ENCODE measurements around the gene FOXN3.

Gene FOXN3, protein sequence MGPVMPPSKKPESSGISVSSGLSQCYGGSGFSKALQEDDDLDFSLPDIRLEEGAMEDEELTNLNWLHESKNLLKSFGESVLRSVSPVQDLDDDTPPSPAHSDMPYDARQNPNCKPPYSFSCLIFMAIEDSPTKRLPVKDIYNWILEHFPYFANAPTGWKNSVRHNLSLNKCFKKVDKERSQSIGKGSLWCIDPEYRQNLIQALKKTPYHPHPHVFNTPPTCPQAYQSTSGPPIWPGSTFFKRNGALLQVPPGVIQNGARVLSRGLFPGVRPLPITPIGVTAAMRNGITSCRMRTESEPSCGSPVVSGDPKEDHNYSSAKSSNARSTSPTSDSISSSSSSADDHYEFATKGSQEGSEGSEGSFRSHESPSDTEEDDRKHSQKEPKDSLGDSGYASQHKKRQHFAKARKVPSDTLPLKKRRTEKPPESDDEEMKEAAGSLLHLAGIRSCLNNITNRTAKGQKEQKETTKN

DNA sequence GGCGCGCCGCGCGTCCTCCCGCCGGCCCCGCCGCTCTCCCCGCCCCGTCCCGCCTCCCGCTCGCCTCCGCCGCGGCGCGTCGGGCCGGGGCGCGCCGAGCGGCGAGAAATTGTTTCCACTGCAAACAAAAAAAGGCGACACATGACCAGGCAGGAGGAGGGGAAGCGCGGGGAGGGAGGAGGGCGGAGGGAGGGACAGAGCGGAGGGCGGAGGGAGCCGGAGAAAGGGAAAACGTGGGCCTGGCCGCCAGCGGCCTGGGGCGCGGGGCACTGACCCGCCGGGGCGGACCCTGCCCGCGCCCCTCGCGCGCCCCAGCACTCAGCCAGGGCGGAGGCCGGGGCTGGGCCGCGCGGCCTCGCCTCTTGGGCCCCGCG is at the start of gene FOXN3:
Gene FOXN3, minus strand, starts transcription at position 143 of the 374 bp plus-strand sequence. CDS start 4,757 bp downstream, outside the sequence.
- peak; percentile 84 for DNase-seq (ENCODE audit: low spot score)

DNA sequence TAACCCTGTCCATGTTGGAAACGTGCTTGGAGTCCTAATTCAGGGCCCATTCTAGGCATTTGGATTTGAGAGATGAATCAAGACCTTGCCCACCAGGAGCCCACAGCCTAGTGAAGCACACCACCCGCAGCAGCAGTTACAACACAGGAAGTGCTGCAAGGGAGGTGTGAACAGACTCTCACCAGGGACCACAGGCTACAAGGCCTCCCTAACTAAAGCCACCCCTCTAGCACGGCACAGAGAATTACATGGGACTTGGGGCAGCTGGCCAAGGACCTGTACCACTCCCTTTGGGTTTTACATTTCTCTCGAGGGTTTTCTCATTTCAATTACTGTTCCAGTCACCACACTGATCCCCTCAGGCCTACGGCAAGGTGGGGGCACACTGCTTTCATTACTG is 49.5 kb upstream of the FOXN3 start:
- DNase-seq (ENCODE audit: low spot score), result no peak

DNA sequence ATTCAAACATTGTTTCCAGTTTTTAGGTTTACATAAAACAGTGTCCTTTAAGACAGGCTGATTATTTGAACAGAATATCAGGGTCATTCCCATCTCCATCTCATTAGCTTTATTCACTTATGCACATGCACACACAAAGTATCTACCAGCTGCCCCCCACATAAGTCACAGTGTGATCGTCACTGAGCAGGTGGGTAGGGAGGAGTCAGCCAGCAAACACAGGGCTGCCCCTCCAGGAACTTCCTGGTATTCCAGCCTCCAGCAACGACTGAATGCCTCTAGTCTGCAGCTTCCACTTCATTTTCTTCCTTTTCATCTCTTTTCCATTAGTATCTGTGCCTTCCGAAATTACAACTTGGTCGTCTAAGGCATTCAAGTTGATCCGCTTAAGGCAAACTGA is 48.8 kb upstream of the FOXN3 start:
- no peak for DNase-seq (ENCODE audit: low spot score)

DNA sequence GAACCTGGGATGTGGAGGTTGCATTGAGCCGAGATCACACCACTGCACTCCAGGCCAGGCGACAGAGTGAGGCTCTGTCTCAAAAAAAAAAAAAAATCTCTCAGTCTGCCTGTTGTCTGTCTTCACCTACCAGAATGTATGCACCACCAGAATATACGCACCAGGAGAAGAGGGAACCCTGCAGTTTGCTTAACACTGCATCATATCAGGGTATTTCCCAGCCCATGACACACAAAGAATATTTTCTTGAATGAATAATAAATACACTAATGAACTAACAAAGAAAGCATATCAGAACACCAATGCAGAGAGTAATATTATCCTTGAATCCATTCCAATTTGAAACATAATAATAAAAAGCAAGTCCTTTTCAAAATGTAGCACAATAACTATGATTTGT is 44.2 kb upstream of the FOXN3 start:
- DNase-seq (ENCODE audit: low spot score), result no peak

DNA sequence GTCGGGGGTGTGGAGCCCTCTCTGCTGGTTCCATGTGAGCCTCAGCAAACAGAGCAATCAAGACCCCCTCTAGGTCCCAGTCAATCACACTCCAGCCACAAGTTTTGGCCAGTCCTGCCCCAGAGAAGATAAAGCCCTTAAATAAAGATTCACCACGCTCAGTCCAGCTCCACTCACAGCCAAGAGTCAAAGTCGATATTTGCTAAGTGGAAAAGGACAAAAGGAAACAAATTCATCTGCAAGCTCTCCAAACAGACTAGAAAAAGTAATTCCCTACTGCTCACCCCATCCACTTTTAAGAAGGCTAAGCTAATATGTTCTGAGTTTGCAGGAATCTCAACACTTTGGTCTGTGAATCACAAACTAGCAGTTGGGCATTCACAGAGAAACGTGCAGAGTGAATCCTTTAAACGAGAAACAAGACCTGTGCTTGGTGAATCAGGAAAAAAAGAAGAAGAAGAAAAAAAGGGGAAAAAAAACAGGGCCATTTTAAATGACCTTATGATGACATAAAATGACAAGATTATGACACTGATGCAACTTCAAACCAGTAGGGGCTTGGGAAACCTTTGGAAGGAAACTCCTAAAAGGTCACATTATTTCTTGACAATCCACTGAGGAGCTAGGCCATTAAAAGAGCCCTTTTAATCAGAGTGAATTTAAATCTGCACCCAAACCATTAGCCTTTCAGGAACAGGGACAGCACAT is 41.8 kb upstream of the FOXN3 start:
- no peak for DNase-seq (ENCODE audit: low spot score)

DNA sequence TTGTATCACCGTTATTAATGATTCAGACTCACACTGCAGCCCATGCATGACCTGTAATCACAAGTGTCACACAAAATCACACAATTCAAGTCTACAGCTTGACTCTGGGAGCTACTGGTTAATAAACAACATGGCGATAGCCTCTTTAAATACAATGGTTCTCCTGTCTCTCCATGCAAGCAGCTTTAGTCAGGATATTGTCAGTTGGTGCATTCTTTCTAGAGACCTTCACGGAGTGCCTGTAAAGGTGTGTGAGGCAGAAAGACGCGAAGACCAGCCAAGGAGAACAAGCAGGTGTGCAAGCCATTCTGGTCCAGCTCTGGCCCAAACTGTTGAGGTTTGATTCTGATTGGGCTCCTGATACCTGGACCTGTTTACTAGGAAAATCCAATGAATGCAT is 40.0 kb upstream of the FOXN3 start:
- DNase-seq (ENCODE audit: low spot score), result no peak

DNA sequence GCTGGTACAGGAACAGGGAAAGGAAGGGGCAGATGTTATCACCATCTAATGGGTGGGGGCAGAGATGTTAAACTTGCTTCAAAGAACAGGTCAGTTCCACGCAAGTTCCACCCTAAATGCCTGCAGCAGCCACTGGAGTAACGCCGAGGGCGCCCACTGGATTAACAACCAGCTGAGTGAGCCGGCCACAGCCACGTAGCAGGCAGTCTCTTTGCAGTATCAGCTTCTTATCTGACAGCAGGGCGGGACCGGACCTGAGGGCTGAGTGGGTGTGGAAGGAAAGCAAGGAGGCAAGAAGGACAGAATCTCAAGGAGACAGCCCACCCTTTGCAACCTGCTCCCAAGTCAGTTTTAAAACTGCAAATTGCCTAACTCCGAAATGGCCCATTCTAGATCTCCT is 38.4 kb upstream of the FOXN3 start:
- no peak for DNase-seq (ENCODE audit: low spot score)

DNA sequence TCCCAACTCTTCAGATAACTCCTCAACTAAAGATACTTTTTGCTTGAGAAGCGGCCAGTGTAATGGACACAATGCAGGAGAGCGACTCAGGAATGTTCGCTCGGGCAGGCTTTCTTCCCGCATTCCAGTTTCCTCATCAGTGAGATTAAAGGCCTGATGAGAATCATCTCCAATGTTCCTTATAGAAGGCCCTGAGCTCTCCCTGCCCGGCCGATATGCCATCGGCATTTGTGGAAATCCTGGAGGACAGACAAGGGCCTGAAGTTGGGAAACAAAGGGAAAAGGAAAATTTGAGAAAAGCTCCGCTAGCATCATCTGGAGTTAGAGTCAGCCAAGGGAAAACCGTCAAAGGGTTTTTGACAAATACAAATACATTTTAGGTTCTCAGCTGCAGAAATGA is 38.0 kb upstream of the FOXN3 start:
- no peak for DNase-seq (ENCODE audit: low spot score)

DNA sequence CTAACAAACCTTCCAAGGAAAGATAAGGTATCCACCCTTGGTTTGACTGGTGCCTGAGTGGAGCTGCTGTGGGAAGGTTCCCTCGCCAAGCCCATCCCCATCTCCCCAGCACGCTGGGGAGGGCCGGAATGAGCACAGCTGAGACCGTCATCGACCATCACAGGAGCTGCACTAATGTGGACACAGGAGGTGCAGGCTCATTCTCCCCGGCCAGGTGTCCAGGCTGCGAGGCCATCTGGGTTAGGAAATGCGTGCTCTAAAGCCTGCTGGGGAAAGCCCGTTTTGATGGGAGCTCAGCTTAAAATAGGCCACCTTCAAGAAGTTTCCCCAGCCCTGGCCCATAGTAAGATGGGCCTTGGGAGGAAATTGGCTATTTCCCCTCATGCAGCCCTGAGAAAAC is 35.2 kb upstream of the FOXN3 start:
- no peak for DNase-seq (ENCODE audit: low spot score)

DNA sequence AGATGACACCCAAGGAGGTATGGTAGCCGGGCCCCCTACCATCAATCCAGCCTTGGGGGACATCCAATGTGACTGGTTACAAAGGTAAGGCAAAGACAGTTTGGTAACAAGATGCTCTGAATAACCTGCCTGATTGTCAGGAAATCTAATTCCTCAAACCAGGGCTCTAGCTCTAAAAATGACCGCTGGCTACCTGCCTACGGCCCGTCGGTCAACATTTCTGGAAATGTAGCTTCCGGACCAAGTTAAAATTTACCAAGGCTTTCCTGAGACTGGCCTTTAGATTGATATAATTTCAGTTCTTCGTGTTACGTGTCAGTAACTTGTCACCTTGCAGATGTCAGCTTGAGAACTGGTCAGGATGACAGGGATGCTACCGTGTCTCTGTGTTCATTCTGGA is 34.2 kb upstream of the FOXN3 start:
- DNase-seq (ENCODE audit: low spot score), result no peak

DNA sequence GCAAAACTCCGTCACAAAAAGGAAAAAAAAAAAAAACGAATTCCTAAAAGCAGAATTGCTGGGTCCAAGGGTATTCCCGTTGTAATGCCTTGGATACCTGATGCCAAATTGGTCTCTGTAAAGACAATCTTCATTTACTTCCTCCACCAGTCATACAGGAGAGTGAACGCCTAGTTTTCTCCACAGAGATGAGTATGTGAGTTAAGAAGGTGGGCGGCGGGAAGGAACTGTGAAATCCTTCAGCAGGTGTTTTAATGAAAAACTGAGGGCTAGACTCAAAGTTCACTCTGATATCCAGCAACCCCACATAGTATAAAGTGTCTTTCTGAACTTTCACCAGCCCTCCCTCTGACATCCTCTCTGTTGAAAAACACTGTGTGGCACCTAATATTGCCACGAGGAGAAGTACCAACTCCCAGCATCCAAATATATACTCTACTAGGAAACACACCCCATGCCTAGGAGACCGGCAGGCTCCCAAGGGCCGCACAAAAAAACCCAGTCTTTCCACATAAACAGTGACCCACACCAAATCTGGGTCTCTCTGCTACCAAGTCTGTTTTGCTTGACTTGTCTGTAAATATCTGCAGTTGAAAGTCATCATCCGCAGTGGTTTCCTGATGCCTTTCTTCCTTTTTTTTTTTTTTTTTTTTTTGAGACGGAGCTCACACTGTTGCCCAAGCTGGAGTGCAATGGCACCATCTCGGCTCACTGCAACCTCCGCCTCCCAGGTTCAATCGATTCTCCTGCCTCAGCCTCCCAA is 30.3 kb upstream of the FOXN3 start:
- no peak for DNase-seq (ENCODE audit: low spot score)

DNA sequence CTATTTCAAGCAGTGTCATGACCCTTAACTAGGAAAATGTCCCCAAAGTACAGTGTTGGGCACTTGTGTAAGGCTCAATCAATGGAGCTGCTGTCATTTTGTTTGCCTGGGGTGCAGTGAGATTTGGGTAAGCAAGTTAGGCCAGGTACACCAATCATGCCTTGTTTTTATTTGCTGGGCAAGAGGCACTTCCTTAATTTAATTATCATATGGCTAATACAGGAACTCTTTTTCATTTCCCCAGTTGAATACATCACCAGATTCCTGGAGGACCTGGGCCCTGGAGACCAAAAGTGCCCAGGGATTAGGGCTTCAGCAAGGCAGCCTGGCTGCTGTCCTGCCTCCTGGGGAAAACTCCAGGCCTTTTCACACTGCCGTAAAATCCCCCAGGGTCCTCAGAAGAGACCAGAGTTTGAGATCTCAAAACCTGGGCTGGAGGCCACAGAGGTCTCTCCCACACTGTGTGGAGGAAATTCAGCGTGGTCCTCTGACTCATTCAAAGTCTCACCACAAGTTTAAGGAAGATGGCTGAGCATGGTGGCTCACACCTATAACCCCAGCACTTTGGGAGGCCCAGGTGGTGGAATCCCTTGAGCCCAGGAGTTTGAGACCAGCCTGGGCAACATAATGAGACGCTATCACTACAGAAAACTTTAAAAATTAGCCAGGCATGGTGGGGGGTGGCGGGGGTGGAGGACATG is 28.4 kb upstream of the FOXN3 start:
- no peak for DNase-seq (ENCODE audit: low spot score)

DNA sequence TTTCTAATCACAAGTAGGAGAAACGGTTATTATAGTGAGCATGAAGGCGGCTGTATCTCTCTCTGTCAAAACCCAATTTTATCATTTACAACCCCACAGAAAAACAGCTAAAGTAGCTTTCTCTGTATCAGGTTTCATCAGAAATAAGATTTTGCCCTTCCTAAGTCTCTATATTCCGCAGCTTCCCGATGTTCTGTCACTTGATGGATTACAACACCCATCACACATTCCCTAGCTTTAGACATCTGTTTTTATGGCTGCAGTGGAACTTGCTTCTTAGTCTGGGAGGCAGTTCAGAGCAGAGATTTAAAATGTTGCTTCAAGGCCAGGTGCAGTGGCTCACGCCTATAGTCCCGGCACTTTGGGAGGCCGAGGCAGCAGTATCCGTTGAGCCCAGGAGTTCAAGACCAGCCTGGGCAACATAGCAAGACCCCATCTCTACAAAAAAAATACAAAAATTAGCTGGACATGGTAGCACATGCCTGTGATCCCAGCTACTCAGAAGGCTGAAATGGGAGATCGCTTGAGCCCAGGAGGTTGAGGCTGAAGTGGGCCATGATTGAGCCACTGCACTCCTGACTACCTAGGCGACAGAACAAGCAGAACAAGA is 27.6 kb upstream of the FOXN3 start:
- DNase-seq (ENCODE audit: low spot score), result no peak

DNA sequence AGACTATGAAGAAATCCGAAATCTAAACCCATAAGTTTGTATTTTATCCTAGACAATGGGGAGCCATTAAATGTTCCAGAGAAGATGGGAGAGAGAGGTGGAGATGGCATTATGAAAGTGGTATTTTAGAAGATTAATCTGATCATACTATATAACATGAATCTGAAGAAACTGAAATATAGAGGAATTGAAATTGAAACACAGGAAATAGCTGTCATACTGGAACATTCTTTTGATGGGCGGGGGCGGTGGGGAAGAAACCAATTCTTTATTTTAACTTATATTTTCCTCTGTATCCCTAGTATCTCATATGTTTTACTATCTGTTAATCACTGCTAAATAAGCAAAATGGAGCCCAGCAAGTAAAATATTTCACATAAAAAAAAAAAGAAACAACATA is 27.0 kb upstream of the FOXN3 start:
- DNase-seq (ENCODE audit: low spot score), result no peak

DNA sequence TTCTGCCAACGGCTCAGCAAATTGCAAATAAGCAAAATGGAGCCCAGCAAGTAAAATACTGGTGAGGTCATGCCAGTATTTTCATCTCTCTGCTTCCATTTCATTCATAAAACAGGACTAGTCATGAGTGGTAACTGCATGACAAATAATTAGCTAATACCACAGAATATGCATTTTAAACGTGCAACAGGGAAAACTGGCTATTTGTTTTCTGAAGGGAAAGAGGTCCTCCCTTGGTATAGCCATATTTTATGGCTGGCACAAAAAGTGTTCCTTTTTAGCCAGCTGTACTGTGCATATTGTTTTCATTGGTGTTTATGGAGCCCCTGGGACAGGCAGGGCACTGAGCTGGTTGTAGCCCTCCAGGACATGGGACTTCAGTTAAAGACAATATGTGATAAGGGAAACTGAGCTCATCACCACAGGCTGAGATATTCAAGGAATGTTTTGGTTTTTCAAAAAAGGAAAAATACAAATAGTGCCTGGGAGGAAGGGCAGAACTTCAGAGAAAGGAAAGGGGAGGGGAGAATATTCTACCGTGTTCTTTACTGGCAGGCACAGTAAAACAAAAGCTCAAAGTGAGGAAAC is 26.1 kb upstream of the FOXN3 start:
- peak; percentile 10 for DNase-seq (ENCODE audit: low spot score)

DNA sequence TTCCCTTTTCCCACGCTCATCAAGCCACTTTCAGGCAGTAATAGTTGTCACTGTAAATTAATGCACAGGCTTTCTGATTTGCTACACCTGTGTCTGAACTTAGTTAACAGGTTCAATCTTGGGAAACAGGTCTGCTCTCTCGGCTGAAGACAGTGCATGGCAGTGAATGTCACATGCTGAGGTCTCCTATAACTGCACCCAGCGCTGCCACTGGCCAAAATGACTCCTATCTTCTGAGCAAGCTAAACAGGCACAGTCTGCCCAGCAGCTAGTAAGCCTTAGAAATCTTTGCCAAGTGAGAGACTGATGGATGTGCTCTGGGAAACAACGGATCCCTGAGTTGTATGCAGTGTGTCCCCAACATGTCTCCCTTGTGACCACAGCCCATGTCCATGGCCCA is 25.2 kb upstream of the FOXN3 start:
- DNase-seq (ENCODE audit: low spot score), result no peak

DNA sequence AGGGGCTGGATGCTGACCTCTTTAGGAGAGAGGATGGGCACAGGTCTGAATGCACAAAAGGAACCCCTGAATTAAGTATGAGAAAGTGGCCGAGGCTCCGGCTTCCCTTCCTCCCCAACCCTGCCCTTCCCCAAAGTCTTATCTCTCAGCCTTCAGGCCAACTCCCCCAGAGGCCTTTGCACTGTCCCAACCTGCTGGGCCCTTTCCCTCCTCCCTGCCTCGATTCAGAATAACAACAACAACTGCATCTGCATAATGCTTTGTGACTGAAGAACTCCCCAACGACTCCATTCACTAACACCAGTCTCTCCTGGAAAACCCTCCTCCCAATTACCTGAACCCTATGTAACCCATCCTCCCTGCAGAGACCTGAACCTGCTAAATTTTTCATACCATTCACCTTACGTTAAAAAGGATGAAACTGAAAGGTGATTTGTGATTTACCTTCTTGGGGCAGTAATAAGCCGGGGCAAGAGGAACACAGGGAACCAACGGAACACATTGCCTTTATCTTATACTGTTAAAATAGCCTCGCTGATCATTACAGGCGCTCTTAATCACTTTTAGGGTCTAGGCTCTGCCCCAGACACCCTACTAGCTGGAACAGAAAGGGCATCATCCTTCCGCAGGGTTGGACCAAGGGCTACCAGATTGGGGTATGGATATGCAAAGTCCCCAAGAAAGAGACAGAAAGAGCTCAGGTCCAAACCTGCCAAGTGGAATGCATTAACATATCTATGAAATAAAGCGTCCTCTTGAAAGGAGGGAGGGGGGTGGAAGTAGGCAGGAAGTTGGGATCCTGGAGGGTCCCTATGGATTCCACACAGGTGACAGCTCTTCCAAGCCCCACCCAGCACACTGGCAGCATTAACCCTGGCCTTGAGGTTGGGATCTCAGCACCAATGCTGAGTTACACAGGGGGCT is 24.2 kb upstream of the FOXN3 start:
- DNase-seq (ENCODE audit: low spot score), result no peak

DNA sequence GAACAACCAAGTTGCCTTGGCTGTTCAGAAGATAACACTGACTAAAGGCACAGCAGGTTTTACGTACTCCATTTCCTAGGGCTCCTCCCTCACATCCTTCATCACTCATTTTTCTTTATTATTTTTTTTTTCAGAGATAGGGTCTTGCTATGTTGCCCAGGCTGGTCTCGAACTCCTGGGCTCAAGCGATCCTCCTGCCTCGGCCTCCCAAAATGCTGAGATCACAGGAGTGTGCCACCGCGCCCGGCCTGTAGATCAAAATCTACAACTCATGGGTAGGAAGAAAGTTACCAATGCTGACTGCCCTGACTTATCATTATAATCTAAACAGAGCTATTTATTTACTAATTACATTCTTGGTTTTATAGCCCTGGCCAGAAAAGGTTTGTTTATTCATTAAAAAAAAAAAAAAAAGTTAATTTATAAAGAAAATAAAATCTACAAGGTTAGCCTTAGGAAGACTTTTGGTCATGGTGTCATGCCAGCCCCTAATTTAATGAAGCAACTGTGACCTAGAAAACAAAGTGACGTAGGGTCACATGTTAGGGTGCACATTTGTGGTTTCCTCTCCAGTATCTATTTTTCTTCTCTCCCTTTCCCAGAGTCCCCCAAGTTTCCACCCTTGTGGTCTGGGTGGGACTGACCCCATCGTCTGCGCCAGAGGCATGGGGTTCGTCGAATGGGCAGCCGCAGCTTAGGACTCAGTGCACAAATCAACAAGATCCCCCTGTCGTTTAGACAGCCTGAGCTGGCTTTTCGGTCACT is 19.0 kb upstream of the FOXN3 start:
- no peak for DNase-seq (ENCODE audit: low spot score)

DNA sequence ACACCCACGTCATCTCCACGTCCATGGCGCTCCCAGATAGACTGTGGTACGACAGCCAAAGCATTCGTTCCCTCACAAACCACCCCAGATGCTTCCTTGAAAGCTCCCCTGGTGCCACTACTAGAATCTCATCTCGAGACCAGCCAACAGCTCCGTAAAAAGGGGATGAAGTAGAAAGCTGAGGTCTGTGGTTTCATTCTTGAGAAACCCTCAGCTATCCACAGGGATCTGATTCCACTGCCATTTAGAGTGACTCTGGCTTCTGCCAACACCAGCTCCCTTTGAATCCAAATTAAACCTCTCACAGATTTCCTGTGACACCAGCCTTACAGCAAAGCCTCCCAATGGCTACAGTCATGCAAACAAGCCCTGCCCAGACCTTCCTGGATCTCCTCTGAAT is 18.5 kb upstream of the FOXN3 start:
- DNase-seq (ENCODE audit: low spot score), result no peak

DNA sequence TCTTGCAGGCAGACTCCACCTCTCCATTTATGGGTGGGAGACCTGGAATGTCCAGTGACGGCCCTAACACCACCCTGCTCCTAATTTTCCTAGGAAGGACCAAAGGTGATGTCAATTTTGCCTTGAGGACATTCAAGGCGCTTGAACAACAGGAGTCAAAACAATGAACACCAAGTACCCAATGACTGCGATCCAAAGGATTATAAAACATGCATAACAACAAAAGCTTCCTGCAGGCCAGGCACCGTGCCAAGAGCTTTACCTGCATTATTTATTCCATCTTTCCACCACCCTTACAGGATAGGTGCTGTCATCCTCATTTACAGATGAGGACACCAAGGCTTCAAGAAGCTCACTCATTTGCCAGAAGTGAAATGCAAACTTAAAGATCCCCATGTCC is 15.2 kb upstream of the FOXN3 start:
- no peak for DNase-seq (ENCODE audit: low spot score)
